ENCODE results near the gene NCKAP5.
A peak's percentile ranks its signal among the peaks of the same experiment; 100 is the strongest.

The NCKAP5 gene

GRCh38 chr2:133377021-133377481 is 191.2 kb downstream of the NCKAP5 start:
- DNase-seq = no peak

GRCh38 chr2:133374781-133375180 is 193.5 kb downstream of the NCKAP5 start:
- no peak for DNase-seq

- DNase-seq = no peak
Measured at GRCh38 chr2:133371286-133371685, 197.0 kb downstream of the NCKAP5 start.

- no peak for DNase-seq
Measured at GRCh38 chr2:133369901-133370658, 198.2 kb downstream of the NCKAP5 start.

GRCh38 chr2:133365117-133365516 is 203.1 kb downstream of the NCKAP5 start:
- DNase-seq = no peak

- DNase-seq = no peak
Measured at GRCh38 chr2:133364636-133365035, 203.6 kb downstream of the NCKAP5 start.

GRCh38 chr2:133363884-133364283 is 204.4 kb downstream of the NCKAP5 start:
- no peak for DNase-seq

- DNase-seq = peak in 1 of 2 donors; percentile 16
Measured at GRCh38 chr2:133362061-133362476, 206.2 kb downstream of the NCKAP5 start.

GRCh38 chr2:133360882-133361281 is 207.4 kb downstream of the NCKAP5 start:
- DNase-seq = no peak

- no peak for DNase-seq
Measured at GRCh38 chr2:133360190-133360589, 208.1 kb downstream of the NCKAP5 start.

- no peak for DNase-seq
Measured at GRCh38 chr2:133352719-133353118, 215.5 kb downstream of the NCKAP5 start.

- DNase-seq = no peak
Measured at GRCh38 chr2:133346654-133347053, 221.6 kb downstream of the NCKAP5 start.

- DNase-seq = no peak
Measured at GRCh38 chr2:133345638-133346037, 222.6 kb downstream of the NCKAP5 start.

GRCh38 chr2:133344849-133345248 is 223.4 kb downstream of the NCKAP5 start:
- DNase-seq = no peak

GRCh38 chr2:133343018-133343352 is 225.3 kb downstream of the NCKAP5 start:
- DNase-seq = no peak

GRCh38 chr2:133342286-133343017 is 225.8 kb downstream of the NCKAP5 start:
- DNase-seq = no peak

GRCh38 chr2:133341575-133341974 is 226.7 kb downstream of the NCKAP5 start:
- no peak for DNase-seq

GRCh38 chr2:133338224-133338623 is 230.0 kb downstream of the NCKAP5 start:
- no peak for DNase-seq

GRCh38 chr2:133334923-133335322 is 233.3 kb downstream of the NCKAP5 start:
- DNase-seq = no peak

GRCh38 chr2:133333181-133333580 is 235.1 kb downstream of the NCKAP5 start:
- DNase-seq = no peak

GRCh38 chr2:133331436-133331835 is 236.8 kb downstream of the NCKAP5 start:
- DNase-seq = no peak

- DNase-seq = peak in 1 of 2 donors; percentile 13
Measured at GRCh38 chr2:133326652-133327397, 241.4 kb downstream of the NCKAP5 start.

GRCh38 chr2:133324150-133324561 is 244.1 kb downstream of the NCKAP5 start:
- no peak for DNase-seq

- DNase-seq = no peak
Measured at GRCh38 chr2:133322909-133323308, 245.4 kb downstream of the NCKAP5 start.

All from hippocampal formation (tissue), 2 donors.